ENCODE results near the gene GFM2.
"Not testable (repeated sequence)": the region's sequence is repeated elsewhere in the genome, so short reads cannot be mapped to it uniquely, and the experiment has no call there.

Gene GFM2, protein sequence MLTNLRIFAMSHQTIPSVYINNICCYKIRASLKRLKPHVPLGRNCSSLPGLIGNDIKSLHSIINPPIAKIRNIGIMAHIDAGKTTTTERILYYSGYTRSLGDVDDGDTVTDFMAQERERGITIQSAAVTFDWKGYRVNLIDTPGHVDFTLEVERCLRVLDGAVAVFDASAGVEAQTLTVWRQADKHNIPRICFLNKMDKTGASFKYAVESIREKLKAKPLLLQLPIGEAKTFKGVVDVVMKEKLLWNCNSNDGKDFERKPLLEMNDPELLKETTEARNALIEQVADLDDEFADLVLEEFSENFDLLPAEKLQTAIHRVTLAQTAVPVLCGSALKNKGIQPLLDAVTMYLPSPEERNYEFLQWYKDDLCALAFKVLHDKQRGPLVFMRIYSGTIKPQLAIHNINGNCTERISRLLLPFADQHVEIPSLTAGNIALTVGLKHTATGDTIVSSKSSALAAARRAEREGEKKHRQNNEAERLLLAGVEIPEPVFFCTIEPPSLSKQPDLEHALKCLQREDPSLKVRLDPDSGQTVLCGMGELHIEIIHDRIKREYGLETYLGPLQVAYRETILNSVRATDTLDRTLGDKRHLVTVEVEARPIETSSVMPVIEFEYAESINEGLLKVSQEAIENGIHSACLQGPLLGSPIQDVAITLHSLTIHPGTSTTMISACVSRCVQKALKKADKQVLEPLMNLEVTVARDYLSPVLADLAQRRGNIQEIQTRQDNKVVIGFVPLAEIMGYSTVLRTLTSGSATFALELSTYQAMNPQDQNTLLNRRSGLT

DNA sequence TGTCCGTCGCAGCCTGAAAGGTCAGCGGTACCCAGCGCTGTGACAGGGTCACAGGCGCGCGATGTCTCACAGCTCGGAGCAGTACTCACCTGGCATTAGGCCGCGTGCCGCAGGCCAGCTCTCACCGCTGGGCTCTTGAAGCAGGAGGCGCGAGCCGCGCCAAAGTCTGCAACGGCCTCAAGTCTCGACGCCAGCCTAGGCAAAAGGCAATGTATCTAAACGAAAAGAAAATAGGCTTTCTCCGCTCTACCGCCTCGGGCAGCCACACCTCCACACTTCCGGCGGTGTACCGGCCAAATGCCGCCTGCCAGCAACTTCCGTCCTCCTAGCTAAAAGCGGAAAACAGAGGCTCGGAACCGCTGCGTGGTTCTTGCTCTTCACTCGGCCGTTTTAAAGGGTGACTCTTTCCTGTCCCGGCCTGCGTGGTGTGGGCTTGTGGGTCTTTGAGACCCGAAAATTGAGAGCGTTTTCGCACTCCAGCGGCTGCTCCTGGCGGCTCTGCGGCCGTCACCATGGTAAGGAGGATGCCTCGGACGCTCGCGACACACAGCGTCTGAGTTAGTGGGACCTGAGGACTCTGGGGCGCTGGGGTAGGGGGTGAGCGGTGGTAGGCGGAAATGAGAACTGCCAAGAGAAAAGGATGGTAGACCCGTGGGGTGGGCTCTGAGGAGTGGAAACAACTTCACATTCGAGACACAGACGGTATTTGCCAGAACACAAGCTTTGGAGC is at the start of gene GFM2, which contains the start of gene NSA2:
Gene GFM2, minus strand, starts transcription at position 269 of the 730 bp plus-strand sequence. CDS start 3,375 bp downstream, outside the sequence.
Gene NSA2, plus strand, starts transcription at position 401 of the 730 bp plus-strand sequence. Its CDS starts 112 bp downstream, at position 513.
- peak; percentile 92 for DNase-seq

DNA sequence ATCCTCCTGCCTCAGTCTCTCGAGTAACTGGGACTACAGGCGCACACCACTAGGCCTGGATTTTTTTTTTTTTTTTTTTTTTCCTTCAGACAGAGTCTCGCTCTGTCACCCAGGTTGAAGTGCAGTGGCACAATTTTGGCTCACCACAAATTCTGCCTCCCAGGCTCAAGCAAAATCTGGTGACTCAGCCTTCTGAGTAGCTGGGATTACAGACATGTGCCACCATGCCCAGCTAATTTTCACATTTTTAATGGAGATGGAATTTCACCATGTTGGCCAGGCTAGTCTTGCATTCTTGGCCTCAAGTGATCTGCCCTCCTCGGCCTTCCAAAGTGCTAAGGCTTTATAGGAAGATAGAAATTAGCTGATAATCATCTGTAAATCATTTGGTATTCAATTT is 44.0 kb upstream of the GFM2 start:
- DNase-seq, result no peak

DNA sequence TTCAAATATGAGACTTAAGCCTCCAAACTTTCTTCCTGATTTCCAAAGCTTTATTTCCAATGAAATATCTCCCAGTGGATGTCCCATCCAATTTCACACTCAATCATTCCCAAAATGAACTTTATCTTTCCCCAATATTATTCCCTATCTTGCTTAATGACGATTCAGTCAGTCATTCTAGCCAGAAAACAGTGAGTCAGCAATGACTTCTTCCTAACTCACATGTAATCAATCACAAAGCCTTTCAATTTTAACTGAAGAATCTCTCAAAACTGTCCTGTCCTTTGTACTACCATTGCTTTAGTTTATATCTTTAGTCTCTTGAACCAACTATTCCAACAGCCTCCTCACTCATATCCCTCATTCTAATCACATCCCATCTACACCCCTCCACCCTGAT is 35.0 kb upstream of the GFM2 start:
- DNase-seq, result no peak

DNA sequence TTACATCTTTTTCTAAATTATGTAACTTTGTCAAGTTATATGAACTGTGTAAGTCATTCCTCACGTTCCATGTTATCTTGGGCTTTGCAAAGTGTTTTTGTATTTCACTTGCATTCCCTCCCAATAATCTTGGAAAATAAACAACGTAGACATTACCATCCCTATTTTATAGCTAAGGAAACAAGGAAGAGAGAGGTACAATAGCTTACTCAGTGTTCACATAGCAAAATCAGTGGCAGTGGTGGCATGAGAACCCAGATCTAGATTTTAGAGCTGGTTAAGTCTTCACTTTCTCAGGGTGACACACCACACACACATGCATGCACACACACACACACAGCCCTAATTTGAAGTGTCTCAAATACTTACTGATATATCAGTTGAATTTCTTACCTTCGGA is 34.3 kb upstream of the GFM2 start:
- DNase-seq, result no peak

DNA sequence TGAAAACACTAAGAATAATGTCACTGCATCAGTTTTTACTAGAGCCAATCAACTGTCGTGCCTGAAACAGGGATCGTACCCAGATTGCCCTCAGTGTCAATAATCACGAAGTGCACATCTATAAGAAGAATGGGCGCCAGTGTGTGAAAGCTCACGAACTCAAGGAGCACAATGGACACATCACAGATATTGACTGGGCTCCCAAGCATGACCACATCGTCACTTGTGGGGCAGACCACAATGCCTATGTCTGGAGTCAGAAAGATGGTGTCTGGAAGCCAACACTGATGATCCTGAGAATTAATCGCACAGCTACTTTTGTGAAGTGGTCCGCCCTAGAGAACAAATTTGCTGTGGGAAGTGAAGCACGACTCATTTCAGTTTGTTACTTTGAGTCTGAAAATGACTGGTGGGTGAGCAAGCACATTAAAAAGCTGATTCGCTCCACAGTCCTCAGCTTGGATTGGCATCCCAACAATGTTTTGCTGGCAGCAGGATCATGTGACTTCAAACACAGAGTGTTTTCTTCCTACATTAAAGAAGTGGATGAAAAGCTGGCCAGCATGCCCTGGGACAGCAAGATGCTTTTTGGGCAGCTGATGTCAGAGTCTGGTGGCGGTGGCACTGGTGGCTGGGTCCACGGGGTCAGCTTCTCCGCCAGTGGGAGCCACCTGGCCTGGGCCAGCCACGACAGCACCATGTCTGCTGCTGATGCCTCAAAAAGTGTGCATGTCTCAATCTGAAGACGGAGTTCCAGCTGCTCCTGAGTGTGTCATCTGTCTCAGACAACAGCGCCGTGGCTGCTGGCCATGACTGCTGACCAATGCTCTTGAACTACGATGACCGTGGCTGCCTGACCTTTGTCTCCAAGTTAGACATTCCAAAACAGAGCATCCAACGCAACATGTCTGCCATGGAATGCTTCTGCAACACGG is 32.3 kb upstream of the GFM2 start:
- no peak for DNase-seq

DNA sequence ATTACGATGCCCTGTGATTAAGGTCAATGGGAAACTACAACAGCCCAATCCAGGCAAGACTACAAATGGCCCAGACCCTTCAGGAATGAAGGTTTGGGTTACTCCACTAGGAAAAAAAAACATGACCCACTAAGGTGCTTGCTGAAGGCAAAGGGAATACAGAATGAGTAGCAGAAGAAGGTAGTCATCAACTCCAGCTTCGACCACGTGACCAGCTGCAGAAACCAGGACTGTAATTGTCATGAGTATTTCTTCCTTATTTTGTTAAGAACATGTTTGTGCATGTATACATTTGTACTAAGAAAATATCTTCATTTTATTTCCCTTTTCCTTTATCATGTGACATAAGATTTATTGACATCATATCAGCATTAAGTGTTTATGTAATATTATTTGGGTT is 24.8 kb upstream of the GFM2 start:
- DNase-seq, result not testable (repeated sequence)

DNA sequence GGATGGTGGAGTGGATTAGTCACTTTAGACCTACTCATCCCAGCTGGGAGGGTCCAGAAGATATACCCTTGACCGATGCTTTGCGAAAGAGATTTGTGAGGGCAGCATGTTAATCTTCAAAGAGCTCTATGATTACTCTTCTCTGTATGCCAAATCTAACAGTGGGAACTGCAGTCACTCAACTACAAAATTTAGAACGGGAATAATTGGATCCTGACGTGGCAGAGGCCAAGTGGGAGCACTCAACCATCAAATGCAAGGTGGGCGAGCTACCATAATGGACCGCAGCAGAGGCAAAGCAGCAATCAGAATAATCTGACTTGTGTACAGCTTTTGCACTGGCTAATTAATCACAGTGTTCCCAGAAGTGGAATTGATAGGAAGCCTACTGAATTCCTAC is 20.5 kb upstream of the GFM2 start:
- no peak for DNase-seq

DNA sequence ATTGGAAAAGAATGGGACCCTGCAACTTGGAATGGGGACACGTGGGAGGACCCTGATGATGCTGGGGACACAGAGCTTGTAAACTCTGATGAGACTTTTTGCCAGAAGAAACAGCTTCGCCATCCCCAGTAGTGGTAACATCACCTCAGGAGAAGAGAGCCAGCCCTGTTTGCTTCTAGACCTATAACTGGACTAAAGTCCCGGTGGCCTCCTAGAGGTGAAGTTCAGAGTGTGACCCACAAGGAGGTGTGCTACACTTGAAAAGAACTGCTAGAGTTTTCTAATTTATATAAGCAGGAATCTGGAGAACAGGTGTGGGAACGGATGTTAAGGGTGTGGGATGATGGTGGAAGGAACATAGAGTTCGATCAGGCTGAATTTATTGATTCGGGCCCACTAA is 19.9 kb upstream of the GFM2 start:
- no peak for DNase-seq

DNA sequence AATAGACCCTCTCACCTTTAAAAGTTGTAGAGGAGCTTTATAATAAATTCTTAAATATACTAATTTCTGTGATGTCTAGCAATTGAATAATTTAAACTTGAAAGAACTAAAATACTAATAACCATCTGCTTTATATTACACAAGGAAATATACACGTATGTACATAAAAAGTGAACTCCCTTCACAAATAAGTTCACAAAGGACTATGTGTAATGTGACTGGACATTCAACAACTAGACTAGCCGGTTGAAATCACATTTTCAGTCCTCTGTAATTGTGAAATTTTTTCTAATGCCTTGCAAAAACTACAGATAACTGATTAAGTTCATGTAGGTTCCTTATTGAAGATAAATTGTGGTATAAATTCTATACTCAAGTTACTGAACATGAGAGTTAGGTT is 11.7 kb upstream of the GFM2 start:
- DNase-seq, result no peak

DNA sequence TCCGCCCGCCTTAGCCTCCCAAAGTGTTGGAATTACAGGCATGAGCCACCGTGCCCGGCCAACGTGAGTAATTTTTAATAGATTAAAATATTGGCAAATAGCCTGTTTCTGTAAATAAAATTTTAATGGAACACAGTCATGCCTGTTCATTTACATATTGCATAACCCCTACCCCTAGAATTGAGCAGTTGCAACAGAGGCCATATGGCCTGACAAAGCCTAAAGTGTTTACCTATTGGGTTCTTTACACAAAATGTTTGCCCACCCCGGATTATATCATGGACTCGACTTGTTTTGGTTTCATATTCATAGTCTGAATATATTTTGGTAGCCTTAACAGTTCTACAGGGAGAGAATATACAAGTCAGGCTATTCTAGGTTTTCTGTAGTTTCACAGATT is 5.4 kb upstream of the GFM2 start:
- DNase-seq, result no peak

DNA sequence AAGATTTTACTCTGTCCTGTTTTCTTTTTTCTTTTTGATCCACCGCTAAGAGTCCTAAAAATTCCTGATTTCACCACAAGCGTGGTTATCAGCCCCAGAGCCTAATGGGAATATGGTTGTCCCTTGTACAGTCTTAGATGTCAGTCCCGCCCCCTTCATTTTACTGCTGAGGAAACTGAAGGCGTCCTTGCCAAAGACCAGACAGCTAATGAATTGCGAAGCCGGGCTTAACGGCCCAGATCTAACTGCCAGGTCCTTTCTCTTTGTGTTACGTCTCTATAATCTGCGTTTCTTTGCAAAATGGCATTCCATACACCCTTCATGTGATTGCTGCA is 629 bp upstream of the GFM2 start:
- DNase-seq, result no peak

DNA sequence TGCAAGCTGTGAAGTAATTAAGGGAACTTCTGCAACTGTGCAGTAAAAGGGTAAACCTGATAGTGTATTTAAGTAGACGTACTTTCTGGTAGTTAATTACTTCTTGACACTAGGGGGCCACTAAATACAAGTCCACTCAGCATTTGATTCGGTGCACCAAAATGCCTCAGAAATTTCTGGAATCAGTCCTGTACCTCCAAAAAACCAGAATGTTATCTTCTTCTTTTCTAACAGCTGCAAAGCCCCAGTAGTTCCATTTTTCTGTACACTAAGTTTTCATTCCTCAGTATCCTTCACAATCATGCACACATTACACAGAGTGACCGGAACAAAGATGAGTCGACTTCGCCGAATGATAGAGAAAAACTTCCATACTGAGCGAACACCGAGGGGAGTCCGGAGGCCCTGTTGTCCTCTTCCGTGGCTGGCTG is 484 bp downstream of the GFM2 start:
- DNase-seq, result no peak

DNA sequence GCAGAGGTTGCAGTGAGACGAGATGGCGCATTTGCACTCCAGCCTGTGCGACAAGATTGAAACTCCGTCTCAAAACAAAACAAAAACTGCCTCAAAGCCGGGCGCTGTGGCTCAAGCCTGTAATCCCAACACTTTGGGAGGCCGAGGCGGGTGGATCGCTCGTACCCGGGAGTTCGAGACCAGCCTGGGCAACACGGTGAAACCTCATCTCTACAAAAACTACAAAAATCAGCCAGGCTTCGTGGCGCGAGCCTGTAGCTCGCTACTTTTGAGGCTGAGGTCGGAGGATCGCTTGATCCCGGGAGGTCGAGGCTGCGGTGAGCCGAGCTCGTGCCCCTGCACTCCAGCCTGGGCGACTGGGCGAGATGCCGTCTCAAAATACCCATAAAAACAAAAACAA is 988 bp downstream of the GFM2 start:
- no peak for DNase-seq

DNA sequence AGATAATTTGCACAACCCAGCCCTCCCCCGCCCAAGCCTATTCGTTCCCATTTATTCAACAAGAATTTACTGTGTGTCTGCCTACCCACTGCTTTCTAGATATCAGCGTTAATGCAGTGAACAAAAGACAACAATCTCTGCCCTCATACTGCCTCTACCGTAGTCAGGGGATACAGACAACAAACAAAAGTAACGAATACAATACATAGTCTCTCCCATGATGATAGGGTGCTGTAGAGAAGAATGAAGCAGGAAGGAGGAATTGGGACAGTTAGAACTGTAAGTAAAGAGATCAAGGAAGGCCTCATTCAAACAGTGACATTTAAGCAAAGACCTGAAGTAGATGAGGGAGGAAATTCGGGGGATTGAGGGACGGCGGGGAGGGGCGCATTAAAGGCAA is 1.7 kb downstream of the GFM2 start:
- peak; percentile 71 for DNase-seq

DNA sequence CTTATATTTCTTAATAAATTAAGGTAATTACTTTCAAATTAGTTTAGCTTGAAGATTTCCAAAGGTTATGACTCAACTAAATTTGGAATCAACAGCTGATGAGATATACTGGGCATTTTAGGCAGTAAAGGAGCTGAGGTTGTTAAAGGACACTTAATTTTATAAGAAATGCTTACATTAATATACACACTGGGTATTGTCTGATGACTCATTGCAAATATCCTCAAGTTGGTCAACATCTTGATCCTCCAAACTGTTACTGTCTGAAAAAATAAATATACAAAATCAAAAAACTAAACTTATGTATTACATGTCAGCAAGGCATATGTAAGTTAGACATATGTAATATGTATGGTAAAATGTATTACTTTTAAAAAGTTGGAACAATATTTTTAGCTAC is 3.4 kb downstream of the GFM2 start:
- no peak for DNase-seq

DNA sequence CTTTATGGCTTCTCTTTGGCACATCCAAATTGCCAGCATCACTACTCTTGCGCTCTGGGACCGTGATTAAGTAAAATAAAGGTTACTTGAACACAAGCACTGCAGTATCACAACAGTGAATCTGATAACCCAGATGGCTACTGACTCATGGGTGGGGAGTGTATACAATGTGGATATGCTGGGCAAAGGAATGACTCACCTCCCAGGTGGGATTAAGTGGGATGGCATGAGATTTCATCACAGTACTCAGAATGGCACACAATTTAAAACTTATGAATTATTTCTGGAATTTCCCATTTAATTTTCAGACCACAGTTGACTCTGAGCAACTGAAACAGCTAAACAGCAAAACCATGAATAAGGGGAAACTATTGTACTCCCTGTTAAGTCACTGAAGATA is 4.3 kb downstream of the GFM2 start:
- no peak for DNase-seq

DNA sequence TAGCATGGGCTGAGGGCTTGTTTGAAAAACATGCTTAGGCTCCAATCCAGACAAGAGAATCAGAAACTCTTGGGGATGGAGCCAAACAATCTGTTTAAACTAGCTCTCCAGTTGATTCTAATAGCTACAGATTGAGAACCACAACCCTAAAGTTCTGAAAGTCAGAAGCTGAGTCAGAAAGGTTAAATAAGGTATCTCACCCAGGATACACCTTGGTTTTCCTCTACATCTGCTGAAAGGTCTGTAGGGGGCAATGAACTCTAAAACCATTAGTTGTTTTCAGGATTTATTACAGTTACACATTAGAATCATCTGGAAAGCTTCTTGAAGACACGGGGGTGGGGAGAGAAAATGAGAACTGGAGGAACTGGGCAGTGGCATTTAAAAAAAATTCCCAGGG is 5.7 kb downstream of the GFM2 start:
- DNase-seq, result no peak

DNA sequence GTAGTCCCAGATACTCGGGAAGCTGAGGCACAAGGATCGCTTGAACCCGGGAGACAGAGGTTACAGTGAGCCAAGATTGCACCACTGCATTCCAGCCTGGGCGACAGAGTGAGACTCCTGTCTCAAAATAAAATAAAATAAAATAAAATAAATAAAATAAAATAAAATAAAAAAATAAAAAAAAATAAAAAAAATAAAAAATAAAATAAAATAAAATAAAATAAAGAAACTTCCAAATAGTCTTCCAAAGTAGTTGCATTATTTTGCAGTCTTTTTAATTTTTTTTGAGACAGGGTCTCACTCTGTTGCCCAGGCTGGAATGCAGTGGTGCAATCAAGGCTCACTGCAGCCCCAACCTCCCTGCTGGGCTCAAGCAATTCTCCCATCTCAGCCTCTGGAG is 18.2 kb downstream of the GFM2 start:
- DNase-seq, result not testable (repeated sequence)

DNA sequence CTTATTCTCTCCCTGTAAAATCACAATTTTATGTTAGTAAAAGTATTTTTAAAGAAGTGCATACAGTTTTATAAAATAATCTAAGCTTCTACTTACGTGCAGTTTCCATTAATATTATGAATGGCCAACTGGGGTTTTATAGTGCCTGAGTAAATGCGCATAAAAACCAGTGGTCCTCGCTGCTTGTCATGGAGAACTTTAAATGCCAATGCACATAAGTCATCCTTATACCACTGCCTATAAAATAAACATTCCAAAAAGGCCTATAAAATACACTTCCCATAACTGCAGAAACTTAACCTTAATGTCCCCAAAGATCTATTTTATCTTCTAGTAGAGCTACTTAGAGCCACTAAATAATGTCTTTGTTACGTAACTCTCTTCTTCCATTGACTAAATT is 28.5 kb downstream of the GFM2 start:
- no peak for DNase-seq

DNA sequence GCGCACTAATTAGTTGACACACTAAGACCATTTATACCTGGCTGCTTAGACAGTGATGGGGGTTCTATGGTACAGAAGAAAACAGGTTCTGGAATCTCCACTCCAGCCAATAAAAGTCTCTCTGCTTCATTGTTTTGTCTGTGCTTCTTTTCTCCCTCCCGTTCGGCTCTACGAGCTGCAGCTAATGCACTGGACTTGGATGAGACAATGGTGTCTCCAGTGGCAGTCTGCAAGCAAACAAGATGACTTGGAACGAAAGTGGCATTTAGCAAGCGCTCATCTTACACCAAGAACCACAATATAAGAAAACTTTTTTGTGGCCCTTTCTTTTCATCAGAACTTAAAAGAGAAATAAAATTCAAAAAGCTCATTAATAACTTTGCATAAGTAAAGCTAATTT is 30.2 kb downstream of the GFM2 start:
- no peak for DNase-seq

DNA sequence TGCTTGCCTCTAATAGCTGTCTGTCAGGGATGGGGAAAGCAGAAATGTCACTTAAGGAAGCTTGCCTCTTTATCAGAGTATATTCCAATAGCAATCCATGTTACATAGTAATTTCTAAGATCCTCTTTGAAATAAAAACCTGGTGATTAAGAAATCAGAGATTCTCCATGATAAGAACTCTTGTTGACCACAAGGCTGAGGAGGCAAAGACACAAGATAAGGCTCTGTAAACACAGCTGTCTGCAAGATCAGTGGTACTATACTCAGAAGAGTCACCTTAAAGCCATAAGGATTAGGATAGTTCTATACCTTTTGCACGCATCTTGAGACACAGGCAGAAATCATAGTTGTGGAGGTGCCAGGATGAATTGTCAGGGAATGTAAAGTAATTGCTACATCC is 41.6 kb downstream of the GFM2 start:
- DNase-seq, result no peak

DNA sequence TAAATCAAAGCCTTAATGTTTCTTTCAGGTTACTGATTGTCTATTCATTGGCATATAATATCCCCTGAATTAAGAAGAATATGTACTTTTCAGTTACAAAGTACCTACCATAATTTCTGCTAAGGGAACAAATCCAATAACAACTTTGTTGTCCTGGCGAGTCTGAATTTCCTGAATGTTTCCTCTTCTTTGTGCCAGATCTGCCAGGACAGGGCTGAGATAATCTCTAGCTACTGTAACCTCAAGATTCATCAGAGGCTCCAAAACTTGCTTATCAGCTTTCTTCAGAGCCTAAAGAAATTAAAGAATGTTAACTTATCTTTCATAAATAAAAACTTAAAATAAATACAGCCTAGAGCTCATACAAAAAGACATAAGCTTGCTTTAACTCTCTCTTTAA is 44.6 kb downstream of the GFM2 start:
- no peak for DNase-seq

DNA sequence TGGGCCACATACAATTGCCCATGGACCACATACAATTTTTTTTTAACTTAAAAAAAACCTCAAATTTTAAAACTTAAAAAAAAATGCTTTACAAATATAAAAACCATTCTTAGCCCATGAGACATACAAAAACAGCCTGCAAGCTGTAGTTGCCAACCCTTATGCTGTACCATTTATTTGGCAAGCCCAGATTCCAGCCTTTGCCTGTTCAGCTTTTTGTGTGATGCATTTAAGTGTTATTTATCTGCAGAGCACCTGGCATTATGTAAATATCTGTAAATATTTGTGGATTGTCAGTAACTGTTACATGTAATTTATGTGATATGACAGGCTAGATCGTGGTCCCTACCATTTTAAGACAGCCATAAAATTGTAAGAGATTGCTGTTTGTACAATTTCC is 49.3 kb downstream of the GFM2 start:
- peak; percentile 81 for DNase-seq

Data from NCI-H774 (cell line).